KOPT-K1 (cell line): ENCODE measurements around the gene LFNG.

Source experiments
- H3K27ac ChIP-seq: fragments of 200-600 bp; sonication (generic); 2 replicates; pipeline ENCODE4 v1.5.1; 2016; ENCODE audit warnings: antibody characterized with exemption, mild to moderate bottlenecking, low read depth, low read length; ENCODE audit not compliant: poor library complexity, severe bottlenecking
- H3K36me3 ChIP-seq: fragments of 200-600 bp; sonication (generic); 2 replicates; pipeline ENCODE4 v1.5.1; 2017; ENCODE audit warnings: antibody characterized with exemption, mild to moderate bottlenecking, low read length, moderate library complexity; ENCODE audit not compliant: insufficient read depth
- H3K9me3 ChIP-seq: fragments of 200-600 bp; sonication (generic); 2 replicates; pipeline ENCODE4 v1.5.1; 2017; ENCODE audit warnings: antibody characterized with exemption, low read length, mild to moderate bottlenecking; ENCODE audit not compliant: insufficient read depth, poor library complexity, severe bottlenecking

LFNG gene

DNA sequence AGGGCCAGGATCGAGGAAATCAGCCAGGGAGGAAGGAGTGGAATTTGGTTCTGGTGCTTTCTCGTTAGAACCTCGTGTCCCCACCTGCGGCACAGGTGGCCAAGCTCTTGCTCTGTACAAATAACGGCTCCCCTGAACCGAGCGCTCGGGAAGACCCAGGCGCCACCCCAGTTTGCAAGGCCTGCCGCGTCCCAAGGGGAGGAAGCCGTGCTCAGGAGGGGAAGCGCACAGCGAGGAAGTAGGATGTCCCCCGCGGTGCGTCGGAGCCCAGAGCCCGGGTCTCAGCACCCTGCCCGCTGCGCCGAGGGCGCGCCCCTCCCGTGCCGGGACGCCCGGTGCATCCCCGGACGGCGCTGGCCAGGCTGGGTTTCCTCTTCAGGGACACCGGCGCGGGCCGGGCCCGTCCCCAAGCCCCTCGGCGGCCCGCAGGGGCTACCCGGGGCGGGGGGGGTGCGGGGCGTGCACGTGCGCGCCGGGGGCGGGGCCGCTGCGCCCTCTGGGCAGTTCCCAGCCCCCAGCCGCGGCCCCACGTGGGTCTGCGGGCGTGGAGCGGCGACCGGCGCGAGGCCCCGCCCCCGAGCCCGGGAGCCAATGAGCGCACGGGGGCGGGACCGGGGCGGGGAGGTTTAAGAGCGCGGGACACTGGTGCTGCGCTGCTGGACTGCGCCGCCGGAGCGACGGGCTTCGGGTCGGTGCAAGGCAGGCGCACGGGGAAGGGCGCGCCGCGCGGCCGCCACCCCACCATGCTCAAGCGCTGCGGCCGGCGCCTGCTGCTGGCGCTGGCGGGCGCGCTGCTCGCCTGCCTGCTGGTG, at the start of gene LFNG:
TSS of gene LFNG (plus strand) at position 656 of the 812 bp plus-strand sequence. CDS start at position 744, 88 bp downstream.
- Histone ChIP-seq H3K9me3 (no peaks in the 10 kb centered on the region), H3K27ac (no peak within 1 kb of the TSS), H3K36me3 (no peaks in the 10 kb centered on the region)

DNA sequence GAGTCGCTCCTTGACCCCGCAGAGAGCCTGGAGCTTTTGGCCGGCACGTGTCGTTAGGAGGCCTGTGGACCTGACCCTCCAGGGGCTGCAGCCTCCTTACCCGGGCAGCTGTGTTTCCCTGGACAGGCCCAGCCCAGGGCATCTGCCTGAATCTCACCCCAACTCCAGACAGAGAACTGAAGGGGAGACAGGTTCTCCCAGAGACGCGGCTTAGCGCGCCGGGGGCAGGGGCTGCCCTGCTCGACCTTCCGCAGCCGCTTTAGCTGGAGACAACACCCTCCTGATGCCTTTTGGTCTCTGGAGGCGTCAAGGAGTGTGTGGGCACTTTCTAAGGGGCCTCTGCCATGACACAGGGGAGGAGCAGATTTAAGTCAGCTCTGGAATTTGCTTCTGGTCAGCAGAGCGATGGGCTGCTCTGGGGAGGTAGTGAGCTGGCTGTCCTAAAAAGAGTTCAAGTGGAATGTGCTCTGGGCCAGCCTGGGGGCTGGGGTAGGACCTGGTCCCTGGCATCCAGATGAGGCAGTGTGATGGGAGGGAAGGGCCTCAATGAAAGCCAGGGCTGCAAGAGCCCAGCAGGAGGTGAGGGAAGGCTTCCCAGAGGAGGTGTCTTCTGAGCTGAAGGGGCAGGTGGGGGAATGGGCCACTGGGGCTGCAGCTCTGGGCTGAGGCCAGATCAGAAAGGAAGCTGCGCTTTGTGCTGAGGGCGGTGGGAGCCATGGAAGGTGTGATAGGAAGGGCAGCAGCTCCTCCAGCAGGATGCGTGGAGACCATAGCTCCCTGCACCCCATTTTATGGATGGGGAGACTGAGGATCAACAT, 49.2 kb upstream of the LFNG start:
- no peaks in the 10 kb centered on the region for H3K36me3 ChIP-seq
- no peak overlapping the region for H3K27ac ChIP-seq
- H3K9me3 ChIP-seq, result no peaks in the 10 kb centered on the region

DNA sequence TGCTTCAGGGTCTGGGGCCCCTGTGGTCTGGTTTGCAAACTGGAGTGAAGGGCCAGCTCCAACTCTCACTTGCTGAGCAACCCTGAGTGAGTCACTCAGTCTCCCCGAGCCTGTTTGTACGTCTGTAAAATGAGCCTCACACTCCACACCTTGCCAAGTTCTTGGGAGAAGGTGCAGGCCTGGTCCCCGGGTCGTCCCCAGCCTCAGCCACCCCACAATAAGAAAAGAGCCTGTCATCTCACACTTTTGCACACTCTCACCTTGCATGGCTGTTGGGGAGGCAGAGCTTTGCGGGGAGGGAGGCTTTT, 48.6 kb upstream of the LFNG start:
- no peaks in the 10 kb centered on the region for H3K36me3 ChIP-seq
- H3K9me3 ChIP-seq, result no peaks in the 10 kb centered on the region
- H3K27ac ChIP-seq, result no peak overlapping the region

- H3K27ac ChIP-seq, result no peak overlapping the region
- H3K9me3 ChIP-seq, result no peaks in the 10 kb centered on the region
- no peaks in the 10 kb centered on the region for H3K36me3 ChIP-seq
These were observed 48.2 kb upstream of the LFNG start for GRCh38 chr7:2471396-2471795.

DNA sequence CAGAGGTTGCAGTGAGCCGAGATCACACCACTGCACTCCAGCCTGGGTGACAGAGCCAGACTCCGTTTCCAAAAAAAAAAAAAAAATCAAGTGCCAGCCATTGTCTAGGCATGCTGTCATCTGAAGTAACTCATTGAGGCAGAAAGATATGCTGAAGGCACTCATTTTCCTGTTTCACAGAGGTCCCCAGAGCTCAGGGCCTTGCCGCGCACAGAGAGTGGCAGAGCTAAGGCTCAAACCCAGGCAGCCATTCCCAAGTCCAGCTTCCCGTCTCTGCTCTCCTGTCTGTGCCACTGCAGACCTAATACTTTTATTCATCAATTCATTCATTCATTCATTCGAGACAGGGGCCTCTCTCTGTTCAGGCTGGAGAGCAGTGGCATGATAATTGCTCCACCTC, 46.8 kb upstream of the LFNG start:
- no peaks in the 10 kb centered on the region for H3K36me3 ChIP-seq
- no peak overlapping the region for H3K27ac ChIP-seq
- no peaks in the 10 kb centered on the region for H3K9me3 ChIP-seq

DNA sequence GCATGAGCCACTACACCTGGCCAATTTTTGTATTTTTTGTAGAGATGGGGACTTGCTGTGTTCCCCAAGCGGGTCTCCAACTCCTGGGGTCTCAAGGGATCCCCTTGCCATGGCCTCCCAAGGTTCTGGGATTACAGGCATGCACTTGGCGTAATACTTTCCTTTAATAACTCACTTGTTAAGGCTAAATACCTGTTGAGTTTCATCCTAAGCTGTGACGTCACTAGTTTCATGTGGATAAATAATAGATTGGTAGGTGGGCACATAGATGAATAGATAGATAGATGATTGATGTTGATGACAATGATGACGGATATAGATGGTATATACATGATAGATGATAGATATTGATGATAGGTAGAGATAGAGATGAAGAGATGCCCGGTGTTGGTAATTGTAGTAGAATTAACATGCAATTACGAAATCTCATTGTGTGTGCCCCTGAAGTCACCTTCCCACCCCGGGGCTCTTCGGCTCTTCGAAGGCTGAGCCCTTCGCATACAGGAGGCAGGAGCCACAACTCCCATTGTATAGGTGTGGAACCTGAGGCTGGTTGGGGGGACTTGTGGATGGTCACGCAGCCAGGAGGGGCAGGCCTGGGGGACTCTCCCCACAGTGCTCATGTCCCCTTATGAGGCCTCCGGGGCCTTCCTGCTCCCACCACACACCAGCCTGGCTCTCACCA, 45.9 kb upstream of the LFNG start:
- H3K36me3 ChIP-seq, result no peaks in the 10 kb centered on the region
- no peaks in the 10 kb centered on the region for H3K9me3 ChIP-seq
- H3K27ac ChIP-seq, result no peak overlapping the region

GRCh38 chr7:2474224-2474623, 45.4 kb upstream of the LFNG start:
- Histone ChIP-seq H3K9me3 (no peaks in the 10 kb centered on the region), H3K36me3 (no peaks in the 10 kb centered on the region), H3K27ac (no peak overlapping the region)

DNA sequence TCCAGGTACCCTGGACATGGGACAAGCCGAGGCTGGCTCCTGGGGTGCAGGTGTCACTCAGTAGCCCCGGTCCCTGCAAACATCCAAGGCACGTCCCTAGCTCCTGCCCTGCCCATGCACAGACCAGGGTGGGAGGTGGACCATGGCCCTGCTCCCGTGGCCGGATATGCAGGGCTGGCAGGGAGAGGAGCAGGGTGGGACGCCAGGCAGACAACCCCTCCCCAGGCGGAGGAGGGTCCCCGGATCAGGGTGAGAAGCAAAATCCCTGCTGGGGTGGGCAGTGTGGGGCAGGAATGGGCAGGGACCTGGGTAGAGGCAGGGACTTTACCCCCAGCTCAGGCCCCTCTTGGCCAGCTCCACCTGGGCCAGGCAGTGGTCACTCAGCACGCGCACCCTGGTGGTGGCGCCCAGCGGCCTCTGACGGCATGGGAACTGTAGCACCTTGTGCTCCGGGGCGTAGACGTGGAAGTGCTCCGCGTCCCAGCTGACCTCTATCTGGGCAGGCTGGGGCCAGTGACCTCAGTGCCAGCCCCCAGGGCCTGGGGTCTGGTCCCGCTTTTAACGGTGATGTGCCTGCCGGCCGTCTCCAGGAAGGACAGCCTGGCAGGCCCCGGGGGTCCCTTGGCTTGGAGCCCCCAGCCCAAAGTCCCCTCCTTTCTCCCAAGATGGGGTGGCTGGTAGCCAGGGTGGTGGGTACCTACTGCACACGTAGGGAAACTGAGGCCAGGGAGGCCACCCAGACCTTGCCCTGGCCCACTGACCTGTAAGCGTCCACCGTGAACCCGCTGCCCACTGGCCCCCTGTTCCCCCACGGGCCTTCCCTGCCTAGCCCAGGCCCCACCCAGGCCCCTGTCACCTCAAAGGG, 44.5 kb upstream of the LFNG start:
- H3K9me3 ChIP-seq, result no peaks in the 10 kb centered on the region
- no peak overlapping the region for H3K27ac ChIP-seq
- no peaks in the 10 kb centered on the region for H3K36me3 ChIP-seq

GRCh38 chr7:2475678-2476015, 43.9 kb upstream of the LFNG start:
- Histone ChIP-seq H3K27ac (no peak overlapping the region), H3K36me3 (no peaks in the 10 kb centered on the region), H3K9me3 (no peaks in the 10 kb centered on the region)

DNA sequence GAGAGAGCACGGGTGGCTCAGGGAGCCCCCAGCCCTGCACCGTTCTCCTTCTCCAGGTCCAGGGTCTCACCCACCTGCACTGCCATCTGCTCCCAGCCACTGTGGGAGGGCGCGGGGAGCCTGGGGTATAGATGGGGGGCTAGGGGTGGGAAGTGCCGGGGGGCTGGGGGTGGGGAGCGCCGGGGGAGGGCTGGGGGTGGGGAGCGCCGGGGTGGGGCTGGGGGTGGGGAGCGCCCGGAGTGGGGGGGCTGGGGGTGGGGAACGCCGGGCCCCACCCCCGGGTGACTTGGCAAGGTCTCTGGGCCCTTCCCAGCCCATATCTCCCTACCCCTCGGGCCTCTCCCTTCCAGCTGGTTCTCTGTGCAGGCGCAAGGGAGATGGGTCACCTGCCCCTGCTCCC, 43.3 kb upstream of the LFNG start, which contains the start of gene GRIFIN:
TSS of gene GRIFIN (minus strand) at position 101 of the 400 bp plus-strand sequence. CDS start at position 86, 15 bp downstream.
- Histone ChIP-seq H3K27ac (no peak within 1 kb of the TSS), H3K36me3 (no peaks in the 10 kb centered on the region), H3K9me3 (no peaks in the 10 kb centered on the region)

GRCh38 chr7:2476776-2477446, 42.7 kb upstream of the LFNG start:
- Histone ChIP-seq H3K27ac (no peak overlapping the region), H3K36me3 (no peaks in the 10 kb centered on the region), H3K9me3 (no peaks in the 10 kb centered on the region)

DNA sequence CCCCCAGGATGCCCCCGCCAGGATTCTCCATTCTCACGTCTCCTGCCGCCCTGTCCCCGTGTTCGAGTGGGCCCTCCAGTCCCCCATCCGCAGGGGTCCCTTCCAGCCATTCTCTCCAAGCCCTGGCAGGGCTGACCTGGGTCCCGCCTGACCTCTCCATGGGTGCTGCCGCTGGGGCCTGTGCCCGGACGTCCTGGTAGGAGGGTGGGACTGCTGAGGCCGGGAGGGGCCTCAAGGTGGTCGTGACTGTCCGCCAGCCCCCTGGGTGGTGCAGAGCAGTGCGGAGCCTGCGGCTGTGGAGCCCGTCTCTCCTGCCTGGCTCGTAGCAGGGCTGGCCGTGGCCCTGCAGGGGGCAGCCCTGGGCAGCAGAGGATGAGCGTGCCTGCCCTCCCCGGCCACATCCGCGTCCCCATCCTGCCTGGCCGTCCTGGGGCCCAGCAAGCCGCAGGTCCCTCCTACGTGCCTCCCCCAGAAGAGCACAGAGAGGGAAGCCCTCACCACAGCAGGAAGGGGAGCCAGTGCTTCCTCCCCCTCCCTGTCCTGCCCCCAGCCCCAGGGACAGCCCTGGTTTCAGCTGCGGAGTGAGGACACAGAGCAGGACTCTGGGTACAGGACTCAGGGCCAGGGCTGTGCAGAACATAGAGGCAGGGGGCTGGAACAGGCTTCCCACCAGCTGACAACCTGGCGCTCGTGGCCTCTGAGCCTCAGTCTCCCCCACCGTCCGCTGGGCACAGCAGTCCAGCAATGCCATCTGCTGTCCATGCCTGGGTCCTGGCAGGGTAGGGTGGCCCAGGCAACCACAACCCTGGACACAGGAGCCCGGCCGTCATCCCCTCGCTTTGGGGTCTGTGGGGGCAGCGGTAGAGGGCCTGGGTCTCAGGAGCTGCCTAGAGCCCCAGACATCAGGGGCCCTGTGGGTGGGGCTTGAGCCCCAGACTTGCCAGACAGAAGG, 41.9 kb upstream of the LFNG start:
- no peak overlapping the region for H3K27ac ChIP-seq
- H3K36me3 ChIP-seq, result no peaks in the 10 kb centered on the region
- H3K9me3 ChIP-seq, result no peaks in the 10 kb centered on the region

GRCh38 chr7:2478399-2478785, 41.2 kb upstream of the LFNG start:
- Histone ChIP-seq H3K9me3 (no peaks in the 10 kb centered on the region), H3K36me3 (no peaks in the 10 kb centered on the region), H3K27ac (no peak overlapping the region)
